B cell (primary cell): ENCODE results near the gene UBTD1. TPM values are rescaled to one million over a fixed set of nuclear protein-coding genes. Genes with fewer than 3 reads are reported as not detected.

Experiments
- ATAC-seq: fragments of 200-7000 bp; cut with Tn5 transposase; one replicate; pipeline ENCODE4 v1.10.0; 2021; ENCODE audit warnings: low read depth, mild to moderate bottlenecking, moderate number of reproducible peaks, moderate library complexity
- CTCF ChIA-PET: fragments of 350-600 bp; sonication (Branson Sonifier 250); formaldehyde crosslinking; loops from one replicate; lab custom pipeline; 2021; ENCODE audit warnings: antibody characterized with exemption, inconsistent platforms; lab: Charles Lee
- POLR2A ChIA-PET: fragments of 350-600 bp; sonication (Branson Sonifier 250); formaldehyde crosslinking; loops from one replicate; lab custom pipeline; 2021; ENCODE audit warnings: antibody characterized with exemption; lab: Charles Lee
- DNase-seq: peaks from one replicate; pipeline ENCODE4 v3.0.0; 2013
- H2AFZ ChIP-seq: 2 replicates; pipeline ENCODE4 v1.6.1; 2012; ENCODE audit warnings: mild to moderate bottlenecking, low read depth, low read length; ENCODE audit not compliant: insufficient read depth, poor library complexity, severe bottlenecking
- H3K27ac ChIP-seq, 2 donors: 1 replicate in 1 of 2; 2 replicates in 1 of 2; pipeline ENCODE4 v1.5.1; 2012 to 2013; ENCODE audit warnings: low read length in 2 of 2, mild to moderate bottlenecking in 2 of 2, moderate library complexity in 1 of 2
- H3K27me3 ChIP-seq, 4 experiments: fragments of 200-600 bp in 1 of 4; sonication (generic) in 1 of 4; replicated peaks in 1 of 4; 1 replicate in 2 of 4; 2 replicates in 2 of 4; pipeline versions ENCODE4 v1.6.1 to v1.7.0; 2013 to 2016; ENCODE audit warnings: low read length in 3 of 4, mild to moderate bottlenecking in 2 of 4, mixed read lengths in 1 of 4, moderate library complexity in 1 of 4; ENCODE audit not compliant: insufficient read depth in 4 of 4, control insufficient read depth in 3 of 4; ENCODE audit errors: control extremely low read depth in 1 of 4
- H3K36me3 ChIP-seq, 2 experiments: replicated peaks in 1 of 2; 1 replicate in 1 of 2; 2 replicates in 1 of 2; pipeline versions ENCODE4 v1.6.1 to v1.7.1; 2013; ENCODE audit warnings: low read length in 1 of 2; ENCODE audit not compliant: insufficient read depth in 2 of 2, control insufficient read depth in 1 of 2; ENCODE audit errors: control extremely low read depth in 1 of 2, extremely low read depth in 1 of 2
- H3K4me1 ChIP-seq, 2 donors: fragments of 200-600 bp in 1 of 2; sonication (generic) in 1 of 2; 1 replicate in 1 of 2; 2 replicates in 1 of 2; pipeline versions ENCODE4 v1.5.1 to v1.6.1; 2013 to 2017; ENCODE audit warnings: low read length in 2 of 2; ENCODE audit not compliant: control insufficient read depth in 2 of 2, insufficient read depth in 2 of 2
- H3K4me2 ChIP-seq: replicated peaks from 2 replicates; pipeline ENCODE3; 2012; ENCODE audit warnings: mild to moderate bottlenecking, low read depth, low read length; ENCODE audit not compliant: poor library complexity, severe bottlenecking
- H3K4me3 ChIP-seq, 5 experiments: fragments of 200-600 bp in 1 of 5; sonication (generic) in 1 of 5; 1 replicate in 3 of 5; 2 replicates in 2 of 5; pipeline versions ENCODE4 v1.5.1 to v1.7.0; 2011 to 2016; ENCODE audit warnings: low read length in 4 of 5, mild to moderate bottlenecking in 4 of 5, low read depth in 2 of 5, control low read depth in 1 of 5, moderate library complexity in 1 of 5; ENCODE audit not compliant: insufficient read depth in 1 of 5; ENCODE audit errors: control extremely low read depth in 1 of 5, extremely low read depth in 1 of 5
- H3K79me2 ChIP-seq: fragments of 200-600 bp; sonication (generic); one replicate; pipeline ENCODE4 v1.6.0; 2016; ENCODE audit warnings: low read length; ENCODE audit not compliant: control insufficient read depth, insufficient read depth
- H3K9ac ChIP-seq: fragments of 200-600 bp; sonication (generic); 2 replicates; pipeline ENCODE4 v1.6.1; 2017; ENCODE audit warnings: mild to moderate bottlenecking, low read length, moderate library complexity
- H3K9me3 ChIP-seq, 3 donors: one replicate each; pipeline versions ENCODE4 v1.6.1 to v1.7.1; 2013; ENCODE audit warnings: low read length in 2 of 3; ENCODE audit not compliant: control insufficient read depth in 2 of 3, insufficient read depth in 1 of 3; ENCODE audit errors: control extremely low read depth in 1 of 3
- H4K20me1 ChIP-seq: 2 replicates; pipeline ENCODE4 v1.6.0; 2012; ENCODE audit warnings: mild to moderate bottlenecking, low read length; ENCODE audit not compliant: insufficient read depth, control insufficient read depth, poor library complexity, severe bottlenecking
- H3K27ac Mint-ChIP-seq: one replicate; pipeline ENCODE4 v1.8.0; 2021; ENCODE audit warnings: mixed read lengths
- H3K27me3 Mint-ChIP-seq: one replicate; pipeline ENCODE4 v1.8.0; 2021; ENCODE audit warnings: mixed read lengths
- H3K4me1 Mint-ChIP-seq: one replicate; pipeline ENCODE4 v1.8.0; 2021; ENCODE audit warnings: mixed read lengths
- H3K4me3 Mint-ChIP-seq: one replicate; pipeline ENCODE4 v1.8.0; 2021; ENCODE audit warnings: mixed read lengths
- H3K9me3 Mint-ChIP-seq: one replicate; pipeline ENCODE4 v1.8.0; 2022; ENCODE audit warnings: mixed read lengths; ENCODE audit not compliant: insufficient read depth
- CTCF ChIP-seq: fragments of 200-600 bp; IDR thresholded peaks from one replicate; pipeline ENCODE4 v1.8.0; 2022; ENCODE audit warnings: antibody characterized with exemption, mild to moderate bottlenecking
- EZH2 ChIP-seq: IDR thresholded peaks from 2 replicates; pipeline ENCODE4 v1.6.1; 2012; ENCODE audit warnings: borderline replicate concordance, low read depth, mild to moderate bottlenecking, moderate library complexity, low read length; ENCODE audit not compliant: insufficient read depth, poor library complexity, severe bottlenecking
- WGBS: methylation state at CpG from one replicate; pipeline ENCODE4 v1.1.5; 2013; ENCODE audit warnings: missing lambda C conversion rate; ENCODE audit not compliant: insufficient coverage; 5-methylcytosine and 5-hydroxymethylcytosine counted together
- intact Hi-C: fragments of 100-400 bp; cut with micrococcal nuclease; formaldehyde crosslinking; loops from one replicate; pipeline ENCODE4 v1.10.0; 2022
- polyA plus RNA-seq: library from polyadenylated mRNA; depleted of rRNA; stranded (reverse); fragments of >200 nt; gene quantifications from 2 replicates; pipeline ENCODE4 v1.2.3, GENCODE V29; 2012
- total RNA-seq, 2 donors: library from RNA; stranded (reverse); fragments of 120-200 nt in 1 of 2; gene quantifications; 1 replicate in 1 of 2; 2 replicates in 1 of 2; pipeline versions ENCODE4 v1.2.3 to v1.2.4, GENCODE V29; 2013 to 2022

UBTD1 gene
- total and polyA plus RNA-seq, 2 donors (not counting 1 experiment from before 2014, with no cell fraction given): 1.3 to 1.8 TPM

GRCh38 chr10:97539523-97540200 is 40.9 kb downstream of the UBTD1 start:
- H3K27ac Mint-ChIP-seq: no peak overlapping the region
- POLR2A ChIA-PET: no interaction called here
- H4K20me1 ChIP-seq: no peaks in the 10 kb centered on the region
- H3K9ac ChIP-seq: no peak overlapping the region
- H3K4me1 ChIP-seq: no peaks in the 10 kb centered on the region
- peaks cover 4% of the 10 kb centered on the region for H3K27me3 Mint-ChIP-seq
- intact Hi-C loops: no loop called here
- H3K4me3 ChIP-seq: no peak overlapping the region
- ATAC-seq: no peak
- no peak overlapping the region for H2AFZ ChIP-seq
- no peaks in the 10 kb centered on the region for H3K9me3 ChIP-seq
- 100% methylated on average over 2 of the region's 6 CpGs for WGBS
- no peak overlapping the region for H3K27ac ChIP-seq
- no peak for TF ChIP-seq CTCF
- no peaks in the 10 kb centered on the region for H3K4me1 Mint-ChIP-seq
- H3K79me2 ChIP-seq: no peaks in the 10 kb centered on the region
- no peak overlapping the region for H3K4me2 ChIP-seq
- no peaks in the 10 kb centered on the region for H3K27me3 ChIP-seq
- no peak for DNase-seq
- H3K36me3 ChIP-seq: no peaks in the 10 kb centered on the region
- H3K4me3 Mint-ChIP-seq: no peak overlapping the region
- no peaks in the 10 kb centered on the region for H3K9me3 Mint-ChIP-seq
- CTCF ChIA-PET: interaction anchor here (0.6 to 1.0 kb wide), 2 partner anchors 13 to 29 kb away, joined by 3 to 4 read pairs; no protein-coding TSS in a partner anchor

GRCh38 chr10:97540669-97541500 is 42.2 kb downstream of the UBTD1 start:
- no peaks in the 10 kb centered on the region for H4K20me1 ChIP-seq
- Mint-ChIP-seq H3K27me3 (peaks cover 4% of the 10 kb centered on the region), H3K9me3 (no peaks in the 10 kb centered on the region), H3K4me1 (no peaks in the 10 kb centered on the region), H3K4me3 (no peak overlapping the region), H3K27ac (no peak overlapping the region)
- no peak overlapping the region for H3K4me3 ChIP-seq
- H3K27me3 ChIP-seq: no peaks in the 10 kb centered on the region
- H3K27ac ChIP-seq: no peak overlapping the region
- POLR2A ChIA-PET: no interaction called here
- H3K4me1 ChIP-seq: no peaks in the 10 kb centered on the region
- TF ChIP-seq EZH2: no peak
- no peak for TF ChIP-seq CTCF
- no peak overlapping the region for H3K9ac ChIP-seq
- ATAC-seq (no peak), DNase-seq (no peak)
- CTCF ChIA-PET: no interaction called here
- no peaks in the 10 kb centered on the region for H3K36me3 ChIP-seq
- intact Hi-C loops: no loop called here
- H2AFZ ChIP-seq: no peak overlapping the region
- no peaks in the 10 kb centered on the region for H3K79me2 ChIP-seq
- H3K9me3 ChIP-seq: no peaks in the 10 kb centered on the region
- WGBS: 94% methylated on average over 10 of the region's 14 CpGs
- H3K4me2 ChIP-seq: no peak overlapping the region
